Activated CD4-positive, alpha-beta T cell treated with anti-CD3 and anti-CD28 coated beads, Interleukin-2, amount 50 U/mL, for 4 hours (primary cell): Measurements from ENCODE around the gene MIOX.
A peak's percentile ranks its signal among the peaks of the same experiment; 100 is the strongest.

ENCODE experiments used
- DNase-seq, 2 experiments: peaks; one replicate each; pipeline ENCODE4 v3.0.0-alpha.2; 2020

MIOX gene

GRCh38 chr22:50473855-50474671 lies 12.6 kb upstream of the MIOX start:
- peak in 1 of 2 experiments; percentile 21 for DNase-seq

- DNase-seq, result peak; percentile 80 to 81
Measured at GRCh38 chr22:50474710-50475651, 11.7 kb upstream of the MIOX start, which contains the start of gene SBF1. Gene SBF1 (minus strand): TSS chr22:50475035. CDS start chr22:50474840, 195 bp downstream.

DNA sequence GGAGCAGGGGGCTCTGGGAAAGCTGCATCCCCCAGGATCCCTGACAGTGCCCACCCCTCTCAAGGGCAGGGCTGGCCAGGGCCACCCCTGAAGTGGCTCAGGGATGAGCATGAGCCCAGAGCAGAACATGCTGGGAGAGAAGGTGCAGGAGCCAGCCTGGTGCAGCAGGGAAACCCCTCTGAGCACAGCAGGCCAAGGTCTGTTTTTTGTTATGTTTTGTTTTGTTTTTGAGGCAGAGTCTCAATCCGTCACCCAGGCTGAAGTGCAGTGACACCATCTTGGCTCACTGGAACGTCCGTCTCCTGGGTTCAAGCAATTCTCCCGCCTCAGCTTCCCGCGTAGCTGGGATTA lies 11.0 kb upstream of the MIOX start:
- no peak for DNase-seq

DNA sequence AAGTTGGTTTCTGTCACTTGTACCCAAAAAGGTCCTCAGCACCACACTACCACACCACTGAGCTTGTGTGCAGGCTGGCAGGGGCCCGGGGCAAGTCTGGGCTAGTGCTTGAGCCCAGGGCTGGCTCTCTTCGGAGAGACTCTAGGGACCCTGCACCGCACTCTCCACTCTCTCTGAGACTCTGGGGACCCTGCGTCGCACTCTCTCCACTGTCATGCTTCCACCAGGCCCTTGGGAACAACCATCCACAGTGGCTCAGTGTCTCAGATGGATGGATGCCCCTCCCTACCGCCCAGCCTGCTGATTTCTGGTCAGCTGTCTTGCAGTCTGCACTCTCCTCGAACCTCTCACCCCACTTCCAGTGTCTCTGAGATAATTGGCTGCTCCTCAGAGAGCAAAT lies 9.8 kb upstream of the MIOX start:
- DNase-seq, result no peak

- no peak for DNase-seq
Measured at GRCh38 chr22:50477923-50478322, 8.7 kb upstream of the MIOX start.

DNA sequence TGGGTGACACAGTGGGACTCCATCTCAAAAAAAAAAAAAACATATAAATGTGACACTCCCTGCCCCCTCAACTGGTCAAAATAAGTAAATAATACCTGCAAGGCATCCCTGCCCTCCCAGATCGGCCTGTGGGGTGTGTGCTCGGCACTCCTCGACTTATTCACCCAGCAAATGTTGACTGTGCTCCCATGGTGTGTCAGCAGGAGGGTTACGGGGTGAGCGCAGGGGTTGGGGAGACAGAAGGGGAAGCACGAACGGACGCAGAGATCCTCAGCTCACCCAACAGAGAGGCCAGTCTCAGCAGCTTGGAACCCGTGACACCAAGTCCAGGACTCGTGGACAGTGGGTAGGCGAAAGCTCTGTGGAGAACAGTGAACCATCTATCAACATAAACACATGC lies 6.9 kb upstream of the MIOX start:
- no peak for DNase-seq

DNA sequence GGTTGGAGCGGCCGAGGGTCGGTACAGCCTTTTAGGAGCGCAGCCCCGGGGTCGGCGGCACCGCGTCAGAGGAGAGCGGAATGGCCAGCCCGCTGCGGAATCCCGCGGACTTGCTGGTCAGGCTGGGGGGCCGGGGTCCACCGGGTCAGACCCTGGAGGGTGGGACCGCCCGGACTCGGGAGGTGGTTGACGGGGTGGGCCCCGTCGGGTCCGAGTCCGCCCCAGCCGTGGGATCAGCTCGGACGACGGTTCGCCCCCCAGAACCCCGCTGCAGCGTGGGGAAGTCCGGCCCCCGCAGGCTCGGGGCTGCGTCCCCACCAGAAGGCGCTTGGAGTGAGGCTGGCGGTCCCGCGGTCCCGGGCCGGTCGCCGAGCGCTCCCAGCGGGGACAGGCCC lies 5.6 kb upstream of the MIOX start:
- DNase-seq, result no peak

DNA sequence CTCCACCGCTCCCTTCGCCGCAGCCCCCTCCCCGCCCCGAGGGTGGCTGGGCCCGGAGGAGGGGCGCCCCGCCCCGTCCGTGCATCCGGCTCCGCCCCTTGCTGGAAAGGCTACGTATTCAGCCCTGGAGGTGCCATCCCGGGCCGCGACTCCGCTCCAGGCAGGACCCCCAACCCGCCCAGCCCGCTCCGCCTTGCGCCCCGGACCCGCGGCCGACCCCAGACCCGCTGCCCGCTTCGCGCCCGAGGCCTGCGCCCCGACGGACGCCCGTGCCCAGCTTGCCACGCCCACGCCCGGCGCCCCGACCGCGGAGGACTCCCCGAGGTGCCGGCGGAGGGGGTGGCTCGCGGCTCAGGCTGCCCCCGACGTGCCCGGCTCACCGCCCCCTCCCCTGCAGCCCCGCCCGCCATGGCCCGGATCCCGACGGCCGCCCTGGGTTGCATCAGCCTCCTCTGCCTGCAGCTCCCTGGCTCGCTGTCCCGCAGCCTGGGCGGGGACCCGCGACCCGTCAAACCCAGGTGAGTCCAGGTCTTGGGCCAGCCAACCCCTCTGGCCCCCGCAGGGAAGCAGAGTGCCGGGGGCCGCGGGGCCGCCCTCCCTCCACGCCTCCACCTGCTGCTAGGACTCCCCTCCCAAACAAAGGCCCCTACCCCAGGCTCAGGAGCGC lies 5.1 kb upstream of the MIOX start, which contains the start of gene ADM2:
ADM2 (plus strand) TSS at position 104 of the 667 bp plus-strand sequence; CDS start at position 409, 305 bp downstream.
- peak; percentile 47 to 51 for DNase-seq

GRCh38 chr22:50482107-50483074 lies 4.3 kb upstream of the MIOX start:
- DNase-seq, result no peak

- DNase-seq, result no peak
Measured at GRCh38 chr22:50483106-50483505, 3.6 kb upstream of the MIOX start.

DNA sequence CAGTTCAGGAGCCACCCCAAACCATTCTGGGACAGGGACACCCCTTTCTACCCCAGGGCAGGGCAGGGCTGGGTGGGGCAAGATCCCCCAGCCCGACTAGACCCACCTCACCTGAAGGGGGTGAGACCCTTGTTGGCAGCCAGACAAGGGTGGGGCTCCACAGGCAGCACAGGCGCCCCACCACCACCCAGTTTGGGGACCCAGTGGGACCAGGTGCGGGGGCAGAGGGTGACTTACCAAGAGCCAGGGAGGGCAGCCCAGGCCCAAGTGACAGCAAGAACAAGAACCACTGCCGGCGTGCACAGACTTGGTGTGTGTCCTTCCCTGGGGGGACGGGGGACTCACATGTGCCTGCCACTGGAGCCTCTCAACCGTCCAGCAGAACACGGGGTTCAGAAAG lies 3.1 kb upstream of the MIOX start:
- DNase-seq, result no peak

GRCh38 chr22:50483977-50484853 lies 2.4 kb upstream of the MIOX start:
- no peak for DNase-seq

DNA sequence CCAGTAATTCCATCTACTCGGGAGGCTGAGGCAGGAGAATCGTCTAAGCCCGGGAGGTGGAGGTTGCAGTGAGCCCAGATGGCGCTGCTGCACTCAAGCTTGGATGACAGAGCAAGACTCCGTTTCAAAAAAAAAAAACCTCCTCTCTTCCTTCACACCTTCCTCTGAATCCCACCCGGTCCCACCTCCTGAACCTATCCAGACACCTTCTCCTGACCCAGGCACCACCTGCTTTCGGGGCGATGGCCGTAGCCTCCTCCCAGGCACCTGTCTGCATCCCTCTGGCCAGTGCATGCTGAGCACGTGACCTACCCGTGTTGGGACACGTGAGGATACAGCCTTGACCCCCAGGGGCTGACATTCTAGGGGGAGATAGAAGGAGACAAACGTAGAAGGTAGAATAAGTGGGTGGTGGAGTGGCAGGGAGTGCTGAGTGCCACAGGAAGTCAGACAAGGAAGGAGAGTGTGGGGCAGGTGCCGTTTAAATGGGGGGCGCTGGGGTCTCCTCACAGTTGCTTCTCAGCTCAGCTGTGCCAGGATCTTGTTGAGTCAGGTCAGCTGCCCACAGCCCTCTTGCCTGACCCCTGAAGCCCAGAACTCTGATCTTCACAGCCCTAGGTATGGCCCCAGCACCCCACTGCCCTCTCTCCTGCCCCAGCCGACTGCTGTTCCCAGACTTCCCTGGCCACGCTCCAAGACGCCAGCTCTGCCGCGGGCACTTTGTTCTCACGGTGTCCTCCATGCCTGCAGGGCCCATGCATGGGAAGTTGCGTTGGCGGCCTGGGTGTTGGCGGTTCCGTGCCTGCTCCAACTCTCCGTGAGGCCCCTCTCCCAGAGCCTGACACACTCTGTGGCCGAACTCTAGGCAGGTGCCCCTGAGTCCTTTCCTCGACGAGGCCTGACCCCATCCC lies 1.2 kb upstream of the MIOX start:
- DNase-seq, result no peak

GRCh38 chr22:50487290-50488005 lies 789 bp downstream of the MIOX start:
- no peak for DNase-seq

DNA sequence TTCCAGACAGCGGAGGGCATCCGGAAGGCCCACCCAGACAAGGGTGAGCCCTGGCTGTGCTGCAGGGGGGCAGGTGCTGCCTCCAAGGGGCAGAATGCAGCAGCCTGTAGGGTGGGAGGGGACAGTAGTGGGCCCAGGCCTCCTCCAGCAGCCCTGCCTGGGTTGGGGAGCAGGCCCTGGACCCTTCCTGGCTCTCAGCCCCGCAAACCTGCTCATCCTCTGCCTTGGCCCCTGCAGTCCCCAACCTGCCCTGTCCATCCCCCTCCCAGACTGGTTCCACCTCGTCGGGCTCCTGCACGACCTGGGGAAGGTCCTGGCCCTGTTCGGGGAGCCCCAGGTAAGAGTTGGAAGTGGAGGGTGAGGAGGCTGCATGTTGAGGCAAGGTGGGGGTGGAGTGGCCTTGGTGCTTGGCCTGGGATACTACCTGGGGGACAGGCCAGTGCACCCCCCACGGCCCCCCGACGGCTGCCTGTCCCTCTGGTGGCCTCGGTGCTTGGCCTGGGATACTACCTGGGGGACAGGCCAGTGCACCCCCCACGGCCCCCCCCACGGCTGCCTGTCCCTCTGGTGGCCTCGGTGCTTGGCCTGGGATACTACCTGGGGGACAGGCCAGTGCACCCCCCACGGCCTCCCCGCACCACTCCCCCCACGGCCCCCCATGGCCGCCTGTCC lies 1.5 kb downstream of the MIOX start:
- no peak for DNase-seq

DNA sequence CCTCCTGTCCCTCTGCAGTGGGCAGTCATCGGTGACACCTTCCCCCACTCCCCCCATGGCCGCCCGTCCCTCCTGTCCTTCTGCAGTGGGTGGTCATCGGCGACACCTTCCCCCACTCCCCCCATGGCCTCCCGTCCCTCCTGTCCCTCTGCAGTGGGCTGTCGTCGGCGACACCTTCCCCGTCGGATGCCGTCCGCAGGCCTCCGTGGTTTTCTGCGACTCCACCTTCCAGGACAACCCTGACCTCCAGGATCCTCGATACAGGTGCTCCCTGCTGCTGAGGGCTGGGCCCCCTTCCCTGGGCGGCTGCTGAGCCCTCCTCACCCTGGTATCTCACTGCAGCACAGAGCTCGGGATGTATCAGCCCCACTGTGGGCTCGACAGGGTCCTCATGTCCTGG lies 2.2 kb downstream of the MIOX start:
- no peak for DNase-seq

GRCh38 chr22:50489363-50490243 lies 2.9 kb downstream of the MIOX start:
- no peak for DNase-seq
